ENCODE measurements around the gene PRR33.

DNA sequence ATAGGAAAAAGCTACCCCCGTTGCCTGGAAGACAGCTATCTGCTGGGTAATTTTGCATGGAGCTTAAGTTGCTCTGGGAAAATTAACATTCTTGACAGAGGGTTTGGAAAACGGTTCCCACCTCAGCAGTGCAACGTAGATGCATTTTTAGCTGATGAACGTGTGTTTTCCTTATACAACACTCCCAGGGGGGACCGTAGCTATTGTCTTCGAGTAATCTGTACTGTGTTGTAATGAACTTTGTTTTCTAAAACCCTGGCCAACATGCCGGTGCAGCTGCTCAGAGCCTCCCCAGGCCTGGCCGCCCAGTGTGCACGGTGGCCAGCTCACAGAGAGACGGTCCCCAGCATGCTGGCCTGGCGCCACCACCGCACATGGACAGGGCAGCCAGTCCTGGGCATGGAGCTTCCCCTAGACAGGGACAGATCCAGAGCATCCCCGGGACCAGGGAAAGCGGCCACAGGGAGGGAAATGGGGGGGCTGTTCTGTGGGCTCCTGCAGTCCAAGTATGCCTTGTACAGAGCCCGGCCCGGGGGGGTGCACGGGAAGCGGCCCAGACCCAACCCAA, 30.0 kb upstream of the PRR33 start:
- TF ChIP-seq EZH2 (IDR thresholded peaks at IDR 0.05; ENCODE audit: borderline replicate concordance) (no peak), EZH2phosphoT487 (IDR thresholded peaks at IDR 0.05; ENCODE audit: low read depth, severe bottlenecking, unreplicated experiment) (no peak)
- TF ChIP-seq, protein P1, sequence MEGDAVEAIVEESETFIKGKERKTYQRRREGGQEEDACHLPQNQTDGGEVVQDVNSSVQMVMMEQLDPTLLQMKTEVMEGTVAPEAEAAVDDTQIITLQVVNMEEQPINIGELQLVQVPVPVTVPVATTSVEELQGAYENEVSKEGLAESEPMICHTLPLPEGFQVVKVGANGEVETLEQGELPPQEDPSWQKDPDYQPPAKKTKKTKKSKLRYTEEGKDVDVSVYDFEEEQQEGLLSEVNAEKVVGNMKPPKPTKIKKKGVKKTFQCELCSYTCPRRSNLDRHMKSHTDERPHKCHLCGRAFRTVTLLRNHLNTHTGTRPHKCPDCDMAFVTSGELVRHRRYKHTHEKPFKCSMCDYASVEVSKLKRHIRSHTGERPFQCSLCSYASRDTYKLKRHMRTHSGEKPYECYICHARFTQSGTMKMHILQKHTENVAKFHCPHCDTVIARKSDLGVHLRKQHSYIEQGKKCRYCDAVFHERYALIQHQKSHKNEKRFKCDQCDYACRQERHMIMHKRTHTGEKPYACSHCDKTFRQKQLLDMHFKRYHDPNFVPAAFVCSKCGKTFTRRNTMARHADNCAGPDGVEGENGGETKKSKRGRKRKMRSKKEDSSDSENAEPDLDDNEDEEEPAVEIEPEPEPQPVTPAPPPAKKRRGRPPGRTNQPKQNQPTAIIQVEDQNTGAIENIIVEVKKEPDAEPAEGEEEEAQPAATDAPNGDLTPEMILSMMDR (IDR thresholded peaks at IDR 0.05; ENCODE audit: poor library complexity), result no peak

All from hepatocyte (in vitro differentiated cells).